ENCODE measurements around the gene SHQ1.

GRCh38 chr3:72892870-72893269 lies 44.6 kb upstream of the SHQ1 start:
- TF ChIP-seq CTCF (conservative IDR thresholded peaks at IDR 0.05; ENCODE audit: low read depth, low read length) (0 out of 2 replicates have a peak, but pooled peaks have one; percentile 9), RCOR1 (IDR thresholded peaks at IDR 0.05; ENCODE audit: insufficient replicate concordance, low read length) (no peak), POLR2A (IDR thresholded peaks at IDR 0.05; ENCODE audit: low read depth, low read length) (no peak), RAD21 (IDR thresholded peaks at IDR 0.05; ENCODE audit: low read length) (no peak), RFX5 (IDR thresholded peaks at IDR 0.05; ENCODE audit: low read depth, low read length) (no peak), NFE2L2 (IDR thresholded peaks at IDR 0.05; ENCODE audit: low read depth, low read length) (no peak)
